ENCODE measurements around the gene SUN5.

GRCh38 chr20:32995802-32996201 lies 8.4 kb downstream of the SUN5 start:
- no peak for TF ChIP-seq CTCF (IDR thresholded peaks at IDR 0.05)
- TF ChIP-seq EZH2 (IDR thresholded peaks at IDR 0.05; ENCODE audit: borderline replicate concordance, insufficient read depth, low read depth, low read length, poor library complexity, severe bottlenecking) = no peak

All from B cell (primary cell).